Fibroblast of the aortic adventitia (primary cell): ENCODE results near the gene CHRND. TPM values are rescaled to one million over a fixed set of nuclear protein-coding genes. Genes with fewer than 3 reads are reported as not detected.
A peak's percentile ranks its signal among the peaks of the same experiment; 100 is the strongest.

ENCODE experiments used
- DNase-seq: peaks from one replicate; pipeline ENCODE4 v3.0.0-alpha.2; 2010; ENCODE audit warnings: low read depth
- H3K4me3 ChIP-seq: 2 replicates; pipeline ENCODE4 v1.5.1; 2011; ENCODE audit warnings: low read depth, mild to moderate bottlenecking, control low read depth, low read length, moderate library complexity
- total RNA-seq: library from RNA; depleted of rRNA; stranded (reverse); fragments of >200 nt; gene quantifications from 2 replicates; pipeline ENCODE4 v1.2.3, GENCODE V29; 2012; ENCODE audit warnings: low replicate concordance
- TF ChIP-seq, protein P1 (sequence below): IDR thresholded peaks from 2 replicates; pipeline ENCODE4 v1.5.1; 2011; ENCODE audit warnings: mild to moderate bottlenecking, low read length, control low read depth, inconsistent platforms; ENCODE audit not compliant: insufficient read depth

CHRND gene
- total RNA-seq, 1 donor: not detected

DNA sequence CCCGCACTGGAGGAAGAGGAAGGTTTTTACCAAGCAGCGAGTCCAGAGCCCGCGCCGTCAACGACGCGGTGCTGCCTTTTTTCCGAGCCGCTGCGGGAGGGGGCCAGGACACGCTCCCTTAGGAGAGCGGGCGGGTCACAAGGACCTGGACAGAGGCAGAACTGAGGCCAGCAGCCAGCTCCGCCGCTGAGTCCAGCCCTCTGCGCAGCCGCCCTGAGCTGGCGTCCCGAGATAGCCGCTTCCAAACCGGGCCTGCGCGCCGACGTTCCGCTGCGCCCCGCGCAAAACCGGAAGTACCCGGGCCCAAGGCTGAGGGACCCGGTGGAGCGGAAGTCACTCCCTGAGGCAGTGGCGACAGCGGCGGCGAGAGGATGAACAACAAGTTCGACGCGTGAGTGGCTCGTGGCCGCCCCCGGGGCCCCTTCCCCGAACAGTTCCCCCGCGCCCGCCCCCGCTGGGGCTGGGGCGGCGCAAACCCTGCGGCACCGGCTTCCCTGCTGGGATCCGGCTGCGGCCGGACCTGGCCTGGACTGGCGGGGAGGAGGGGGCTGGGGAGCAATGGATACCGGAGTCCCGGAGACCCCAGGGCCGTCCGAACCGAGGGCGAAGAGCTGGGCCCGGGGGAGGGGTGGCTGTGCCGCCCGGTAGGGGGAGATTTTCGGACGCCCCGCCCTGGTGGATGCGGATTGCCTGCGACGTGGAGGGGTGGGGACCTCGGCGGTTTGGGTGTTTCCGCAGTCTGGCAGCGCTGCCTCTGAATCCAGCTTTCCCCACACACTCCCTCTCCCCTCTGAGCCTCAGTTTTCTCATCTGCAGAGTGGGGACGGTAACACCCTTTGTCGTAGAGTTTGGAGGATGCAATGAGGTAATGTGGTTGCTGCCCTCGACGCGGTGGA lies 24.6 kb downstream of the CHRND start, which contains the start of the genes EIF4E2 and TIGD1:
EIF4E2 (plus strand) TSS at position 336 of the 896 bp plus-strand sequence; CDS start at position 372, 36 bp downstream.
TIGD1 (minus strand) TSS at position 204 of the 896 bp plus-strand sequence. CDS start 675 bp downstream, outside the sequence.
- peak within 1 kb of the TSS; percentile 95 for H3K4me3 ChIP-seq
- peak; percentile 91 for DNase-seq
- TF ChIP-seq, protein P1, sequence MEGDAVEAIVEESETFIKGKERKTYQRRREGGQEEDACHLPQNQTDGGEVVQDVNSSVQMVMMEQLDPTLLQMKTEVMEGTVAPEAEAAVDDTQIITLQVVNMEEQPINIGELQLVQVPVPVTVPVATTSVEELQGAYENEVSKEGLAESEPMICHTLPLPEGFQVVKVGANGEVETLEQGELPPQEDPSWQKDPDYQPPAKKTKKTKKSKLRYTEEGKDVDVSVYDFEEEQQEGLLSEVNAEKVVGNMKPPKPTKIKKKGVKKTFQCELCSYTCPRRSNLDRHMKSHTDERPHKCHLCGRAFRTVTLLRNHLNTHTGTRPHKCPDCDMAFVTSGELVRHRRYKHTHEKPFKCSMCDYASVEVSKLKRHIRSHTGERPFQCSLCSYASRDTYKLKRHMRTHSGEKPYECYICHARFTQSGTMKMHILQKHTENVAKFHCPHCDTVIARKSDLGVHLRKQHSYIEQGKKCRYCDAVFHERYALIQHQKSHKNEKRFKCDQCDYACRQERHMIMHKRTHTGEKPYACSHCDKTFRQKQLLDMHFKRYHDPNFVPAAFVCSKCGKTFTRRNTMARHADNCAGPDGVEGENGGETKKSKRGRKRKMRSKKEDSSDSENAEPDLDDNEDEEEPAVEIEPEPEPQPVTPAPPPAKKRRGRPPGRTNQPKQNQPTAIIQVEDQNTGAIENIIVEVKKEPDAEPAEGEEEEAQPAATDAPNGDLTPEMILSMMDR: peak; percentile 33

DNA sequence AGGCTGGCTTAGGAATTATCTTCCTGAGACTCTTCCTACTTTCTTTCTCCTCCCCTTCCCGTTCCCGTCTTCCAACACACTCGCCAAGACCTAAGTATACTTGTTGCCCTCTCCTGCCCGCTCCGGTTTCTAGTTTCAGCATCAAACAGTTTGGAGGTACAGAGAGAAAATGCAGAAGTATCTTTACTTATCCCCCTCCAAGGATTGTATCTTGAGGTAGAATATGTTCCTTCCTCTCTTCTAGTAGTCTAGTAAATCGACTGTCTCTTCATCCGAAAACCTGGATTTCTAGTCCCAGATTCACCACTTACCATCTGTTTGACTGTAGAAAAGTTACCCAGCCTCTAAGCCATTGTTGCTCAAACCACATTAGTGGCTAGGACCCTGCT lies 25.3 kb downstream of the CHRND start:
- peak overlapping the region; percentile 95 for H3K4me3 ChIP-seq
- TF ChIP-seq, protein P1: no peak
- DNase-seq: no peak

DNA sequence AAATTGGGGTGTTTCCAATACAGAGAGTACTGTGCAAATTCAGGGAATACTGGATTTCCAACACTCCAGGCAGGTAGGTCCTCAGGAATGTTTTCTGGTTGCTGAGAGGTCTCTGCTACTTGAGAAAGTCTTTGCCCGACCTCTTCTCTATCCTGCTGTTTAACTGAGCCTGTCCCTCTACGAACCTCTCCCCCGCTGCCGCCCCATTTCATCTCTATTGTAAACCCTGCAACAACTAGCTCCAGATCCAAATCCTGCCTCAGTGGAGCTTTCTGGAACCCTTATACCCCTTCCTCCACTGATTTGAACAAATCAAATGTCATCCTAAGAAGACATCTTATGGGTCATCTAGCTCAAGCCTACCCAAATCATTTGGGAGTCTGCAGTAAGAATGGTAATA lies 25.8 kb downstream of the CHRND start:
- no peak for DNase-seq
- TF ChIP-seq, protein P1: no peak
- H3K4me3 ChIP-seq: peak overlapping the region; percentile 95

DNA sequence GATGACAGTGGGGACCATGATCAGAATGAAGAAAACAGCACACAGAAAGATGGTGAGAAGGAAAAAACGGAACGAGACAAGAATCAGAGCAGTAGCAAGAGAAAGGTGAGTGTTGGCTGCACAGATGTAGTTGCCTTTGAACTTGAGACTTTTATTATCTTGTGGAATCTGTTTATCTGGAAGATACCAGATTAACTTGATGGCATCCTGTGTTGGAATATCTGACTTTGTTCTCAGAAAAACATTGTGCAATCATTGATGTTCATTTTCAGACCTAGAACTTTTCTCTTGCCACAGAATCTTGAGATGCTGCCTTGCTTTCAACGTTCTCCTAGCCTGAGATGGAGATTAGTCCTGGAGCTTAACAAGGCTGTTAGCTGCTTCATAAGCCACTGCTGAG lies 30.5 kb downstream of the CHRND start:
- H3K4me3 ChIP-seq: no peak overlapping the region
- TF ChIP-seq, protein P1: no peak
- no peak for DNase-seq

DNA sequence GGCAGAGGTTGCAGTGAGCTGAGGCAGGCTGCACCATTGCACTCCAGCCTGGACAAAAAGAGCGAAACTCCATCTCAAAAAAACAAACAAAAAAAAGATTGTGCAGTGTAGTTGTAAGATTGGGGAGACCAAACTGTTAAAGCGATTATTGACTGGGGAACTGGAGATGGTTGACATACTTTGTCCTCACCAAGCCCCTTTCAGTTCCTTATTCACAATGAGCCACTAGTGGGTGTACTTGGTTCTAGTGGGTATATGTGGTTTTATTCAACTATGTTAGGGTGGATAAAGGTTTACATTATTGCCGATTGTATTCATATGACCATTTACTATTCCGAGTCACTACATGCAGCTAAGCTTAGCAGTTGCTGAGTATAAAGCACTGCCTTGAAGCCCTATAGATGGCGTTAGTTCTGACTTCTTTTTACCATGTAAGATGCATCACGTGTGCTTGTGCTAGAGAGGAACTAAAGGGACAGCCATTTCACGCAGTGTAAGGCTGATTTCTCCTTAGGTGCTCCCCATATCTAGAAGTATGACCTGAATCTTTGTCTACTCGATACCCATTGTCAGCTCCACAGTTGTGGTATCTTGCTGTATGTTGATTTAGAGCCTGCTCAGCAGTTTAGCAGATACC lies 36.7 kb downstream of the CHRND start:
- TF ChIP-seq, protein P1: no peak
- no peak overlapping the region for H3K4me3 ChIP-seq
- no peak for DNase-seq

DNA sequence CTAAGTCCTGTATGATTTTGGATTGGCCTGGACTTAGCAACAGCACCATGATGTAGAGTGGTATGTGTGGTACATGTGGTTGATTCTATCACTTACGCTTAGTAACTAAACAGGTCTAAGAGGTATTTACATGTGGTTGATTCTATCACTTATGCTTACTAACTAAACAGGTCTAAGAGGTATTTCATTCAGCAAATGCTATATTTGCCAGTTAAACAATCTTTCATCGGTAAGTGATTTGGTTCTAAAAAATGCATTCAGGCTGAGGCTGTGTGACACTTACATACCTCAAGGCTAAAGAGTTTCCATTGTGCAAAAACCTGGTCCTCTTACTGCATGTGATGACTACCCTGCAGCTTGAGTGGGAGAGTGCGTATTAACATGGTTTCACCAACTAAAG lies 37.6 kb downstream of the CHRND start:
- TF ChIP-seq, protein P1: no peak
- DNase-seq: peak; percentile 28

More for the DNA sequence above, 37.6 kb downstream of the CHRND start:
- H3K4me3 ChIP-seq: no peak overlapping the region
